Stimulated activated CD4-positive, alpha-beta T cell treated with anti-CD3 and anti-CD28 coated beads, Interleukin-15, amount 100 ng/mL, for 48 hours (primary cell): ENCODE data around the gene AGAP1.

ENCODE experiments used
- DNase-seq, 2 donors: peaks; one replicate each; pipeline ENCODE4 v3.0.0-alpha.2; 2020; ENCODE audit warnings: low read depth in 2 of 2

Gene AGAP1

DNA sequence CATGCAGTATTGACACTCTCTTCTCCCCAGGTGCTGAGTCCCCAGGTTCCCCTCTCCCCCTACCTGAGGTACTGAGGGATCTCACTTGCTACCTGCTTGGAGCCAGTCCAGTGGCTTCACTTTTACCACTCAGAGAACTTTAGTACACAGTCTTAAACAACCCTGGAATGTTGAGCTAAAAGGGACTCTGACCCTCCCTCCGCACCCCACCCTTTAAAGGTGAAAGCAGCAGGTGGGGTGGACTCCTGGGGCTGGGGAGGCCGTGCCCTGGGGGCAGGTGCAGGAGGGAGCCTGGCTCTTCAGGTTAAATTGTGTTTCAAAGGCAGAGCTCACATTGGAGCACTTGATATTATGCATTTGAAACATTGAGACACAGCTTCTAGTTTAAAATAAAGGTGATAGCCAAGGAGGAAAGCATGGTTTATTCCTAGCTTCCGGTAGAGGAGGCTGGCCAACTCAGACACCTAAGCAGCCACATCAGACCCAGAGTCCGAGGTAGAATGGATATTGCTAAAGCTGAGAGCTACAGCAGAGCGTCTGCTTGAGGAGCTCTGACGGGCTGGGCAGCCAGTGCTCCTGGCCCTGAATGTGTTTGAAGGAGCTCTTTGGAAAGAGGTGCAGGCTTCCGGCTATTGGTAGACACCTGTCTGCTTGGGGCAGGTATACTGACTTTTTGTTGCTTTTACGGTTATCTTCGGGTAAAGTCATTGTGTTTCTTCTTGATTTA lies 196.4 kb downstream of the AGAP1 start:
- DNase-seq, result no peak

DNA sequence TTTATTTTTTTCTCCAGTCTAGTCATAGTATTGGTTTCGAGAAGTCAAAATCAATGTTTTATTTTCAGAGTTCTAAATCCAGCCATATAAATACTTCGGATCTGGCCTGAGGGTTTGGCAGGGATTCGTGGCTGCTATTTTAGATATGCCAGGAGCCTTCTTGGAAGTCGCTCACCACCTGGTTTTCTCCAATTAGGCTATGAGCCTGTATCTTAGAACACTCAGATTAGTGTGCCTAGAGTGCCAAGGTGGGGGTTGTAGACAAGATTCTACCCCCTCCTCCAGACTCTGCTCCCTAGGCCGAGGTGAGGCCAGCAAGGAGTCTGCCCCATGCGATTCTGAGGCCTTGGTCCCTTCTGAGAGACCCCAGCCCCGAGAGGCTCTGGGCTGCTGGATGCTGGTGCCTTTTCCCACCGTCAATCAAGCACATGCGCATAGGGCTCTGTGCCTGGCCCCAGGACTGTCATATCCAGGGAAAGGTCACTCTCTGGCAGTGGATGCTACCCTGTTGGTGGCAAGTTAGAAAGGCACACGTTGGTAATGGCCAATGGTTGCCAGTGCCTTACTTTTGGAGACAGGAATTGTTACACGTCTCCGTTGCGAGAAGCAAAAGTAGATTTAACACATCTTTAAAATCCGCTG lies 197.1 kb downstream of the AGAP1 start:
- DNase-seq, result no peak

DNA sequence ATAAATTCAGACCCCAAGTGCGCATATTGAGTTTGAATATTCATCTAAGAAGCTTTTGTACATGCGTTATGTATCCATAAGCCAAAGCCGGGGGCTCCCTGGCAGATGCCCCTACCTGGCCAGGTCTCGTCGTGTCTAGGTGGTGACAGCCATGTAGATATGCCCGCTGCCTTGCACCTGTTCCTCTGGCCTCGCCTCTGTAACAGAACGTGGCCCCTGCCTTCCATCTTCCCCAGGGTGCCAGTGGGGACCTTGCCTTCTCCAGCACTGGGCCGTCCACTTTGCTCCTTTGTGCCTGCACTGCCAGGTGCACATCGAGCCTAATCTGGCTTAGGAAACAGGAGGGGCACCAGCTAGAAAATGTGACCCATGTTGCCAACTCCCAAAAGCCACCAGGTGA lies 198.2 kb downstream of the AGAP1 start:
- no peak for DNase-seq

DNA sequence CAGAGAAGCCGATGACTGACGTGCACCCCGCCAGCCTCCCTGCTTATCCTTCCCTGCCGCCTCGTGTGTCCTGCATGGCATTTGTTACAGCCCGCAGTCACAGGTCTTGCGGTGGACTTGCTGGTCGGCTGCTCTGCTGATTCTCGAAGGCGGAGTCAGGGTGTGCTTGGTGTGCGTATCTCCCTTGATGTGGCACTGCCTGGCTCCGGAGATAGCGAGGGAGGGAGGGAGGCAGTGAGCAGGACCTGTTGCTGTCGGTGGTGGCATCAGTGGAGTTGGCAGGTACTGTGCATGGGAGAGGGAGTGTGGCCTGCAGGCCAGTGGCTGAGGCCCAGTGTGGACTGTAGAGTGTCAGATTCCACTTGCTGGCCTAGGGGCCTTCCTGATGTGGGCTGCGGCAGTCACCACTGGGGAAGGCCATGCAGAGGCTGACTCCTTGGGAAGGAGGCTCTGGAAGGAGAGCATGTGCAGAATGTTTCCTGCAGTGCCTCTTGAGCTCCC lies 198.9 kb downstream of the AGAP1 start:
- DNase-seq, result no peak

DNA sequence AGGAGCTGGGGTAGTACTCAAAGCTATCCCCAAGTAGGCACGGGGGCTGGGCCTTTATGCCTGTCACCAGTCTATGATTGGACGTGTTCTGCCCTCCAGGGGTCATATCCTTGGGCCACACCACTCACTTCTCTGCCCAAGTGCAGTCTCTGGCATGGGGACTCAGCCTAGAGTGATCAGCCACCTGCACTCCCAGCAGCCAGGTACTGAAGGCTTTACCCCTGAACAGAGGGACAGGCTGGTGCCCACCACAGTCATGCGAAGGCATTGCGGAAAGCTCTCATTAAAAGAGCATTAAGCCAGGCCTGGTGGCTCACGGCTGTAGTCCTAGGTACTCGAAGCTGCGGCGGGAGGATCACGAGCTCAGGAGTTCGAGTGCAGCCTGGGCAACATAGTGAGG lies 199.4 kb downstream of the AGAP1 start:
- DNase-seq, result no peak

DNA sequence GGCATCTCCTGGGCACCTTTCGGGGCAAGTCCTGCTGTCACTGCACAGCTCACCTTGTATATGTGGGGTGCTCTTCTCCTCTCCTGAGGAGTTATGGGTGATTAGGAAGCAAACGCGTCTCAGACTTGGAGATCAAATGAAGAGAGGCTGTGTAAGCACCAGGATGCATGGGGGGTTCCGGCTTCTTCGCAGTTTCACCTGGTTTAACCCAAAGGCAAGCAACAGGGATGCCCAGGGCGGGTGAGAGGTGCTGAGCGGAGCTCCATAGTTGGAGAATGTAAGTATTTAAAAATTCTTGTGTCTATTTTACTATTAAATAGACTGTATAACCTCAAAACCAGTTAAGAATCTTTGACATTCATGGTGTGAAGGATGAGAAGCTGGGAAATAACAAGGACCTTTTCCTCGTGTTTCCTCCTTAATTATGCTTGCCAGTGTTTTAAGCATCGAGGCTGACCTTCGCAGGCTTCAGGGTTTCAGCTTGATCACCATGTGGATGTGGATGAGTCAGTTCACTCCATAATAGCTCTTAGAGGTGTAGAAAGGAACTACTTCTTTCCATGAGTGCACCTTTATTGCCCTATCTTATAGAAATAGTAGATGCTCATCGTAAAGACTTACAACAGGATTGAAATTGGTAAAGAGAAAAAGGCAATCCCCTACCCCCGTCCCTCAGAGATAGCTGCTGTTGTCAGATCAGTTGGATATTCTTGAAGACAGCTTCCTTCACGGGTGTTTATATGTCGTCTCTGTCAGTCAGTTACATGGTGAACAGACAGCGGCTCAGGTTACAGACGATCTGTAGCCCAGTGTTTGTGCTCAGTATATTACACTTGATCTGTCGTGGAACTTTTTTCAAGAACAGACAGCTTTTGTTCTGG lies 201.1 kb downstream of the AGAP1 start:
- DNase-seq, result no peak

DNA sequence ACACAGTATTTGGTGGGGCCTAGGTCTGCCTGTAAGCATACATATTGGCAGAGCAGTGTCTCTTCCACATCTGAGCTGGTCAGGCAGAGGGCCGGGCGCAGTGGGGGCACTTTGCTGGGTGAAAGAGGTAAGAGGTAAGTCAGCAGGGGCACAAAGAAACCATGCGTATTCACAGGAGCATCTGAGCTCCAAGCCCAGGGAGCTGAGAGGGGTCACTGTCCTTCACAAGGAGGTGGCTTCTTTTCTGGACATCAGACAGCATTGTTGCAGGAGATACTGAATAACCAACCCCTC lies 201.7 kb downstream of the AGAP1 start:
- no peak for DNase-seq

DNA sequence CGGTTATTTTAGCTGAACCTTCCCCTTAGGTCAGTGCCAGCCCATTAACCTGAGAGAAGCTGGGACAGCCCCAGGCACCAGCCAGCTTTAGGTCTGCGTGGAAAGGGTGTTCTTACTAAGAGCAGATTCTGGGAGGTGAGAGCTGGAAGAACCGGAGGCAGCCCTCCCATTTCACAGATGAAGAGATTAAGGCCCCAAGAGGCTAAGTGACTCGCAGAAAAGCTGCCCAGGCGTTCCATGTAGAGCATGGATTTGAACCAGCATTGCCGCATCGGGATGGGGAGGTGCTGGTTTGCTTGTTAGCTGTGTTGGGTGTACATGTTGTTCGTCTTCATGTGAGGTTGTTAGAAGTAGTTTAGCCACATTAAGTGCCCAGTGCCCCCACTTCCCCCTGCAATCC lies 203.2 kb downstream of the AGAP1 start:
- no peak for DNase-seq

DNA sequence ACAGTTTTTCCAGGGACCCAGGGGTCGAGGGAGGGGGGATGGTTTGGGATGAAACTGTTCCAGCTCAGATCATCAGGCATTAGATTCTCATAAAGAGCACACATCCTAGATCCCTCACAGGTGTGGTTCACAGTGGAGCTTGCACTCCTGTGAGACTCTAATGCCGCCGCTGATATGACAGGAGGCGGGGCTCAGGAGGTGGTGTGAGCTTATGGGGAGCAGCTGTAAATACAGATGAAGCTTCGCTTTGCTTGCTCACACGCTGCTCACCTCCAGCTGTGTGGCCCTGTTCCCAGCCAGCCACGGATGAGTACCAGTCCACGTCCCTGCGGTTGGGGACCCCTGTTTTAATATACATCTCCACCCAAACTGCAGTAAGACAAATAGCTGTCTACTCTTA lies 204.2 kb downstream of the AGAP1 start:
- no peak for DNase-seq

DNA sequence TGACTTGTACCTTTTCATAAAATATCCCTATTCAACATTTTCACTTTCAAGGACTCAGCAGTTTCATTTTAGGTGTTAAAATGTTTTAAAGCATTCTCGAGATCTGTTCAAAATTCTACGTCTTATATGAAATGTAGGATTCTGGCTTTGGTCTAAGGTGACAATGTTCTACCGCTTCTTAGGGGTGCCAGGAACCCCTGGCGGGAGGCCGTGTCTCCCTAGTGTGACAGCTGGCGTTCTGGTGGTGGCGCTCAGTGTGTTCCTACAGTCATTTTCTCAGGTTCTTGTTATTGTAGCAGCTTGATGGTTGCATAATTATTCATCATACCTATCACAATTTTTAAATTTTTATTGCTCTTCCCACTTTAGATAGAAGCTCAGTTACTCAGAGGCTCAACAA lies 204.6 kb downstream of the AGAP1 start:
- DNase-seq, result no peak

DNA sequence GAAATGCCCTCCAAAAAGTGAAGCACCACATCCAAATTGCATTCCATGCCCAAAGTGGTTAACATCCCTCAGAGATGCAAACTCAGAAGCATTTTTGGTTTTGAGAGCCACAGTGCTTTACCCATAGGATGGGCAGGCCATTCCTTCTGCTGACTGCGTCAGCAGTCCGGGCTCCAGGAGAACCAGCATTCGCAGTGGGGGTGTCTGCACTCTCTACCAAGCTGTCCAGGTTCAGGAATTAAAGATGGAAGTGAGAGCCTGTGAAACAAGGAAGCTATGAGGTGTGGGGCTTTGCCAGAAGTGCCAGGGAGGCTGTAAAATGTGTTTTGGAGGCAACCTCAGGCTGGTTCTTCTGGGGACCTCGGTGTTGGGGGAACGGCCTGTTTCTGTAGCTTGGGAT lies 205.7 kb downstream of the AGAP1 start:
- no peak for DNase-seq

DNA sequence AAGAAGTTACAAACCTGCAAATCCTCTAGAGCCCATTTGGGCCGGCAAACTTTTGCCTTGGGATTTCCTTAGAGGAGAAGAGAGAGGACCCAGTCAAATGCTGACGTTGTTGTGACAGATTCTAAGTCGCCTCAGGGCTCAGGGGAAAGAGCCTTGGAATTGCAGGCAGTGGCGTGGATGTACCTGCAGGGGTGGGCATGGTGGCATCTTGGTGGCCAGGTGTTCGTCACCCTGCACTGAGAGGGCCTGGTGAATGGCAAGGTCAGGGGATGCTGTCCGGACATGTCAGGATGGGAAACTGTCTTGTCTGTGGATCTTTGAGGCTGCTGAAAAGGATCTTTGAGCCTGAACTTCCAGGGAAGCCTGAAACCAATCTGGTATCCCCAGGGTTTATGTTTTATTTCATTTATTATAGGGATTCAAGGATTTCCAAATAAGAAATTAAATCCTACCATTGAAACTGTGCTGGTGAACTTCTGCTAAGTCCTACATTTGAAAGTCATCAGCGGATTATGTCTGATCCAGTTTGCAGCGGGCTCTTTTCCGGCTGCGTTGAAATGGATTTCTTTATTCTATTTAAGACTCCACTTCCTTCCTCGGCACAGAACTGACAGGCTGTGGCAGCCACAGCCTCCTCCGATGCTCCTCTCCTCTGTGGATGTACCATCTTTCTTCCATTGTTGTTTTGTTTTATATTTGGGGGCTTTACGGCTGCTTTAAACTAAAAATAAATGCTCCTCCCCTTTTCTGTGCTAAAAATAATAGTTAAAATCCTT lies 207.6 kb downstream of the AGAP1 start:
- no peak for DNase-seq

DNA sequence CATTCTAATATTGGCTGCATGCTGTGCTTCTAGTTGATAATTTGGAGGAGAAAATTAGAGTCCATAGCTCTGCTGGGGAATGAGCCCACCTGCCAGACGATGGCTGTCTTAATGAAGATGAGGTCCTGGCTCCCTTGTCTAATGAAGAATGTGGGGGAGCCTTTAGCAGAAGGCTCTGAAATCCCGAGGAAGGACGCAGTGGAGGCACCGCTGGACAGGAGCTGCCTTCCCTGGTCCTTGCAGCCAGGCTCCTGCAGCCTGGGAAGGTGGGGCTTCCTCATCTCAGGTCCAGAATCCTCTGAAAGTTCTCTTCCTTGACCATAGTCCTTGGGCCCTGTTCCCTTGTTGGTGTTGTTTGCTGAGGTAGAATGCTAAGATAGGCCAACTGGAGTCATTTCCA lies 208.3 kb downstream of the AGAP1 start:
- DNase-seq, result no peak

DNA sequence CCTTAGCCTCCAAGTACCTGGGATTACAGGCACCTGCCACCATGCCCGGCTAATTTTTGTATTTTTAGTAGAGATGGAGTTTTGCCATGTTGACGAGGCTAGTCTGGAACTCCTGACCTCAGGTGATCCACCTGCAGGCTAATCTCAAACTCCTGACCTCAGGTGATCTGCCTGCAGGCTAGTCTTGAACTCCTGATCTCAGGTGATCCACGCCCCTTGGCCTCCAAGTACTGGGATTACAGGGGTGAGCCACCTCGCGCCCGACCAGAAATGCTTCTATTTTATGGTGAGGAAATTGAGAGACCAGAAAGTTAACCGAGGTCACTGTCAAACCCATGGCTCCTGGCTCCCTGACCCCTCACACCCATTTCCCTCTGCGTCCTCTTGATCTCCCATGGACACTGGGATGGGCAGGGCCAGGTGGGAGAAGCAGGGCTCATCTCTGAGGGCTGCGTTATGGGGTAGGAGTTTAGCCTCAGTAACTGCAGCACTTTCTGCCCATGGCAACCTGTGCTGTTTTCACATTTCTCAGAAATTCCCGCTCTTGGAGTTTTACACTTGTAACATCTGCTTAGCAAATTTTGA lies 210.0 kb downstream of the AGAP1 start:
- DNase-seq, result no peak

DNA sequence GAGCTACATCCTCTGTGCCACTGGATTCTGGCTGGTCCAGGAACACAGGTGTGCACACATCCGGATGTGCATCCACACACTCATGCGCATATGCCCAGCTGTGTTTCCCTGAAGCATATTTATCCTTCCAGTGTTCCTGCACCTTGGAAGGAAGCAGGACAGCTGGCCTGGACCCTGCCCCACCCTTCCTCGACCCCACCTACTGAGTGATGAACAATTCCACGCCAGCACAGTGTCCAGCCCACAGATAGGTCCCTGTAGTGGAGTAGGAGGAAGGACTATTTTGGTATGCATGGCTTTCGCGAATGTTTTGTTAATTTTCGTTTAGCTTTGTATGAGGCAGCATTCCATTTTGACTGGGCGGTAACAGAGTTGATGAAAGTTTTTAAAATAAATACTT lies 211.5 kb downstream of the AGAP1 start:
- no peak for DNase-seq

DNA sequence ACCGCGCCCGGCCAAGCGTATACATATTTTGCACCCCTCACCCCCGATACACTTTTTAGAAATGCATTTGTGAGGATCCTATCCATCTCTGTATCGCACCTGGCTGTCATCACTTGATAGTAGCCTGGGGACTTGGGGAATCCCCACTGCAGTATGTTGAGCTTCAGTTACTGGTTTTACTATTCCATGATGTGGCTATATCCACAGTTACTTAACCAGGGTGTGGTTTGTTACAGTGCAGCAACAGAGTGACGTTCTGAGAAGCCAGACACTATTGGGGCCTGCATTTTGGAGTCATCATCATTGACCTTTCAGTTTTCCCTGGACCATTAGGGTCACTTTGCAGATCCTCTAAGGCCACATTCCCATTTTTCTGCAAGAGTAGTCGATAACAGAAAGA lies 212.7 kb downstream of the AGAP1 start:
- DNase-seq, result no peak

DNA sequence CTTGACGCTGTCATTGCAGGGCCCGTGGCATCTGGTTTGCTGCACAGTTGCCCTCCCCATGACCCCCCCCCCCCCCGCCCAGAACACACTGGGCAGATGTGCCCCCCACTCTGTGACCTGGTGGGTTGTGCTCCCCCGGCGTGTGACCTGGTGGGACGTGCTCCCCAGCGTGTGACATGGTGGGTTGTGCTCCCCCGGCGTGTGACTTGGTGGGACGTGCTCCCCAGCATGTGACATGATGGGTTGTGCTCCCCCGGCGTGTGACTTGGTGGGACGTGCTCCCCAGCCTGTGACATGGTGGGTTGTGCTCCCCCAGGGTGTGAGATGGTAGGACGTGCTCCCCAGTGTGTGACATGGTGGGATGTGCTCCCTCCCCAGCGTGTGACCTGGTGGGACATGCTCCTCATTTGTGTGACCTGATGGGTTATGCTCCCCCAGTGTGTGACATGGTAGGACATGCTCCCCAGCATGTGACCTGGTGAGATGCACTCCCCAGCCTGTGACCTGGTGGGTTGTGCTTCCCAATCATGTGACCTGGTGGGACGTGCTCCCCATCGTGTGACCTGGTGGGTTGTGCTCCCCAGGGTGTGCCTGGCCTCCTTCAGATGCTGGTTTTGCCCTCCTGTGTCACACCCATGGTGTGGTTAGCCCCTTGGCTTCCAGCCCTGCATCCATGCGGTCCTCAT lies 213.7 kb downstream of the AGAP1 start:
- DNase-seq, result no peak

DNA sequence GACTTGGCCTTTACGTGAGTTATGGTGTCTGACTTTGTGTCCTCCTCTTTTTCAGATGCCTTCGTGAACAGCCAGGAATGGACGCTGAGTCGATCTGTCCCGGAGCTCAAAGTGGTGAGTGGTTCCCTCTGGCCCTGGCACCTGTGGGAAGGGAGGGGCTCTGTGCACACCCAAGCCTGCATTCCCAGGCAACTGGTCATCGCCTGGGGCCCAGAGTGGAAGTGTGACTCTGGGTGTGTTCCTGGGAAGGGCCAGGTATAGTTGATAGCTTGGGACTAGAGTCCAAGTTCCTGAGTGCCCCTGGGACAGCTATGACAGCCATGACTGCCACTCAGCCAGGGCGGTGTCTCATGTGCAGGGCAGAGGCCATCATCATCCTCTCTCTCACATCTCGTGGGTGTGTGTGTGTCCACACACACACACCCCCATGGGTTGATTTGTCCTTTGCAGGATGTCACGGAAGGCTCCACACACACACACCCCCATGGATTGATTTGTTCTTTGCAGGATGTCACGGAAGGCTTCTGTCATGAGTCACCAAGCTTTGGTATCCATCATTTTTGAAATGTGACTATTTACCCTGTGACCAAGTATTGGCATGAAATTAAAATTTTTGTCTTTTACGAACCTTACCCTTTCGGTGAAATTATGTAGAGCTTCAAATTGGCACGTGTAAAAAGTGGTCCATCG lies 215.4 kb downstream of the AGAP1 start:
- no peak for DNase-seq

DNA sequence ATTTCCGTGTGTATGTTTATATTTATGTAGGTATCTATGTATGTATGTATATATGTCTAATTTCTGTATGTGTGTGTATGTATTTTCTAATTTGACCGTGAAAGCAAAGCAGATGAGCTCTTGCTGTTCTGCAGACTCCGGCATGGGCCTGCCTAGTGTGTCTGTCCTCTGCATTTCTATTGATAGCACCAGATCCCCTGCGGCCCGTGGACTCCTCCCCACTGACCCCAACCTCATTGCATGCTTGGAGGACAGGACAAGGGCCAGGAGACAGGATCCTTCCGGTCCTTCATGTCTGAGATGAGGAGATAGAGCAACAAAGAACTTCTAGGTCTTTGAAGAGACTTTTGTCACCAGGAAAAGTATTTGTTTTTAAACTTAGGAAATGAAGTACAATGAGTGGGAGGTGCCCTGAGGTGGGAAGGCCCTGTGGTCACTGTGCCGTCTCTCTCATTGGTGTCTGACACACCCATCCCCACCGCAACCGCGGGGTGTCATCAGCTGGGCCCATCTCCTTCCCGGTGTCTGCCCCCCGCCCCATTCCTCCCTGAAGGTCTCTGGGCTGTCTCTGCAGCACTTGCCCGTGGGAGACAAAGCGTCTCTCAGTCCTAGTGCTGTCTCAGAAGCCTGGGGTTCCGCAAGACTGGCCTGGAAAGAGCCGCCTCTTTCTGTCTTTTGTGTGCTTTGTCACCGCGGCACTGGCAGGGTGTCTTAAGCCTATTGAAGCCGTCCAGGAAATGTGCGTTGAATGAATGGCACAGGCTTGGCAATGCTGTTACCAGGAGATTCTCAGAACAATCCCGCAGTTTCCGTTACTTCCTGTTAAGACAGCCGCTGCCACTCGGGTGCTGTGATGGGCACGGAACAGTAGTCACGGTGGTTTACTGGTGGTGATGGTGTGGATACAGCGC lies 216.4 kb downstream of the AGAP1 start:
- no peak for DNase-seq
